Measurements from ENCODE around the gene TNIP2. TPM values are rescaled to one million over a fixed set of nuclear protein-coding genes. Genes with fewer than 3 reads are reported as not detected.

The TNIP2 gene
- total RNA-seq, 2 experiments from 2014 or later, result 47.0 to 50.0 TPM

DNA sequence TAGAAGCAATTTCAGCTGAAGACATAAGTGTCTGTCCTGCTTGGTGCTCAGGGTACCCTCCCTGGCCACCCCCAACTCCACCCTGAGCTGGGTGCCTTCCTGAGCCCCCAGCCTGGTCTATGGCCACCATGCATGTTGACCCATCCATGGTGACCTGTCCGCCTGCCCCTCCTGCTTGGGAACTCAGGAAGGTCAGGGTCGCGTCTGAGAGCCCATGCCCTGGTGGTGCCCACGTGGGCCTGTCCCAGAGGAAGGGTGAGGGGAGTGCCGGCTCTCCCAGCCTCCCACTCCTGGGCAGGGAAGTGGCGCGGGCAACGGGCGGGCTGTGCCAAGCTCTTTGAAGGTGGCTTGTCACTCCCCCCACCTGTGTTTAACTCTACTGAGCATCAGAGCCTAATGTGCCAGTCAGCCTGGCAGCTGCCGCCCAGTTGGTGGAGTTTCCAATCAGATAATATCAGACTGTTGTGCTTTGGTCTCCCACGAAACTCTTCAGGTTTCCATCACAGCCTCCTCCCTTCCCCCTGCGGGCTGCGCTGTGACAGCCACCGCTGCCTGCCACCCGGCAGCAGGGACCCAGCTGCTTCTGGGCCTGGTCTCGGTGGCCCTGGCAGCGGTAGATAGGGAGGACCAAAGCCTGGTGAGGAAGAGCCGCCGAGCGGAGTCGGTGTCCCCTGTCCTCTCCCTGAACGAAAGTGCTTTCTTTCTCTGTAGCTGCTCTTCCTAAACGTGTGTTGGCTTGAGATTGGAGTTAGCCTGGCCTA is 41.6 kb upstream of the TNIP2 start:
- peak overlapping the region; percentile 95 for H3K4me3 Mint-ChIP-seq
- H3K27ac Mint-ChIP-seq, result peak overlapping the region; percentile 96
- H3K9me3 Mint-ChIP-seq, result no peaks in the 10 kb centered on the region
- H3K4me1 Mint-ChIP-seq, result peaks cover 38% of the 10 kb centered on the region
- H3K36me3 Mint-ChIP-seq, result no peaks in the 10 kb centered on the region
- H3K27me3 Mint-ChIP-seq, result no peaks in the 10 kb centered on the region
- ATAC-seq (ENCODE audit: low read depth) (peak; percentile 9), DNase-seq (peak; percentile 34)
- POLR2A ChIA-PET, result interaction anchor here (0.6 to 6.2 kb wide), 10 partner anchors 10 to 261 kb away, joined by 3 to 60 read pairs (median 4); partner anchors contain the start of genes FAM193A and TNIP2

DNA sequence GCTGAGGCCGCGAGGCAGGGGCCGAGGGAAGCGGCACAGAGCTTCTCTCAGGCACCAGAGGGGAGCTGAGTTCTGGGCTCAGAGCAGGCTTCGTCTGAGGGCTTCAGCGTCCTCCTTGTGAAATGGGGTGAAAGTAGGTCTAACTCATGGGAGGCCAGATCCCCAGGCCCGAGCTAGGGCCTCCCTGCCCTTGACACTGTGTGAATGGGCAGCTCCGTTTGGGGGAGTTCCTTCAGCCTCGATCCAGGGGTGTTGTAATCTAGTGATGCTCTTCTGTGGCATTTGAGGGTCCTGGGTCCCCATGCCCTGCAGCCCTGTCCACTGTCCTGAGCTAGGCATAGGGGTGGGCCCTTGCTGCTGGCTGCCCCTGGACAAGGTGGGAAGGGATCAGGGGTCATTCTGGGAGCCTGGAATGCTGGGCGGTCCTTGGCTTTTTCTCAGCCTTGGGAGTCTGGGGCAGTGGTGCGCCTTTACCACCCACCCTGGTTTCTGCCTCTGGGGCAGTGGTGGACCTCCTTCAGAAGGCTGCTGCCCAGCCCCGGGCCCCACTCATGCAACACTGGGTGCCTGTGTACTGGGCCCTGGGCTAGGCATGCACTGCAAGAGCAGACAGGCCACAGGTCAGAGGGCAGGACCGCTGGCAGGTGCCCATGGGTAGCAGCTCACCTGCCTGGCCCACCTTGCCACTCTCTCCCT is 40.9 kb upstream of the TNIP2 start:
- peaks cover 36% of the 10 kb centered on the region for H3K4me1 Mint-ChIP-seq
- H3K4me3 Mint-ChIP-seq, result no peak overlapping the region
- DNase-seq, result peak; percentile 33
- POLR2A ChIA-PET, result interaction anchor here (0.7 to 6.2 kb wide), 6 partner anchors 10 to 261 kb away, joined by 3 to 60 read pairs (median 6); partner anchors contain the start of gene FAM193A
- no peak for ATAC-seq (ENCODE audit: low read depth)
- no peaks in the 10 kb centered on the region for H3K9me3 Mint-ChIP-seq
- no peaks in the 10 kb centered on the region for H3K27me3 Mint-ChIP-seq
- no peak overlapping the region for H3K27ac Mint-ChIP-seq
- no peaks in the 10 kb centered on the region for H3K36me3 Mint-ChIP-seq

DNA sequence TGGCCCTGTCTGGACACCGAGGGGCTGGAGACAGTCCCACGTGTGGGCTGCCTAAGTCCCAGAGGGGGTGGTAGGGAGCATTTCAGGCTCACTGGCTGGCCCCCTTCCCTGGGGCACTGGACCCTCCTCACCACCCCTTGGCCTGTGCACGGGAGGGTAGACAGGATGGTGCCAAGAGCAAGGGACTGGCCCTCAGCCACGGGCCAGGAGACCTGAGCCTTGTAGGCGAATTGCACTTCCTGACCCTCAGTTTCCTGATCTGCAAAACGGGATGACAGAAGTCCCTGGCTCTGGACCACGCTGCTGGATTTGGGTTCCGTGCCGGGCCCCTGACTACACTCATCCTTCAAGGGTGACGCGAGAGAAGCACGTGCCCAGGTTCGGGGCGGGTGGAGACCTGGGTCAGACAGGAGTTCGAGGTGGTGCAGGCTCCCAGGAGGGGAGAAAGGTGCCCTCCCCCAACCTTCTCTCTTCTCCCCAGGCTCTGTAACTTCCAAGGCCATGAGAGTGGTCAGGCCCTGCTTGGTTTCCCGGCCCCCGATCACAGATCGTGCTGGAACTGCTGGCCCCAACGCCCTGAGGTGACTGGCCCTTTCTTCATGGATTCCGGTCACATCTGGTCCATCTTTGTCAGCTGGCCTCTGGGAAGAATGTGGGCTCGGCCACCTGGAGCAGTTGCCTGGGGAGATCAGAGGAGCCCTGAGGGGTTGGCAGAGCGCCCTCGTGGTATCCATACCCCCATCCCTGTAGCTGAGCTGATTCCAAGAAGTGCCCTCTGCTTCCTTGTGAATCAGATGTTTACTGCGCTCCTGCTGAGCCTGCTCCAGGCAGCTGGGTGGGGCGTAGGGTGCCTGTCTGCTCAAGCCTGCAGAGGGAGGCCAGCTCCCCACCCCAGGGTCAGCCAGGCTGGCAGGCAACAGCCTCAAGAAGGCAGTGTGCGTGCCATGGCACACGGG is 40.0 kb upstream of the TNIP2 start:
- no peak overlapping the region for H3K4me3 Mint-ChIP-seq
- no peaks in the 10 kb centered on the region for H3K27me3 Mint-ChIP-seq
- POLR2A ChIA-PET, result interaction anchor here (1.2 to 6.2 kb wide), 3 partner anchors 9 to 17 kb away, joined by 3 to 60 read pairs (median 17); no protein-coding TSS in a partner anchor
- DNase-seq (peak; percentile 30), ATAC-seq (ENCODE audit: low read depth) (no peak)
- no peak overlapping the region for H3K27ac Mint-ChIP-seq
- peaks cover 30% of the 10 kb centered on the region for H3K4me1 Mint-ChIP-seq
- H3K36me3 Mint-ChIP-seq, result no peaks in the 10 kb centered on the region
- H3K9me3 Mint-ChIP-seq, result no peaks in the 10 kb centered on the region

DNA sequence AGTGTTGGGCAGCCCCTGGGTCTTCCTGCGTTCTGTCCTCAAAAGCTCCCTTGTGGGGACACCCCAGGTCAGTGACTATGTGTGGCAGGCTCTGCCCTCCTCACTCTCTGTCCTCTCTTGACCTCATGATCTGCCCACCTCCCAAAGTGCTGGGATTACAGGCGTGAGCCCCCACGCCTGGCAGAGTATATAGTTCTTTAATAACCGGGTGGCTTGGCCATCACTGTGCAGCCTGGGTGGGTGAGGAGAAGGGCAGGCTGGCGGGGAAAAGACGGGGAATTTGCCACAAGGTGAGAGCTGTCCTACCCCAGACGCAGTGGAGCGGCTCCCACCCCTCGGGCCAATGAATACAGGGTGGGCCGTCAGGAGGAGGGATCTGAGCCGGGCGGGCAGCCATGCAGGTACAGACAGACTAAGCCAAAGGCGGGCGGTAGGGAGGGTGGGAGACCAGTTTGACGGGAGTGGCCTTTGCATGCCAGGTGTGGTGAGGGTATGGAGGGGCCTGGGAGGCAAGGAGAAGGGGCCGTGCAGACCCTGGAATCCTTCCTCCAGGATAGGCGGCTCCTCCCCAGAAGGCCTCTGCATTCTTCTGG is 39.3 kb upstream of the TNIP2 start:
- DNase-seq (no peak), ATAC-seq (ENCODE audit: low read depth) (no peak)
- Mint-ChIP-seq H3K4me3 (no peak overlapping the region), H3K4me1 (peaks cover 26% of the 10 kb centered on the region), H3K36me3 (no peaks in the 10 kb centered on the region), H3K27ac (no peak overlapping the region), H3K27me3 (no peaks in the 10 kb centered on the region), H3K9me3 (no peaks in the 10 kb centered on the region)
- POLR2A ChIA-PET, result interaction anchor here (1.7 kb wide), 1 partner anchor 9 kb away, joined by 3 read pairs; no protein-coding TSS in a partner anchor

DNA sequence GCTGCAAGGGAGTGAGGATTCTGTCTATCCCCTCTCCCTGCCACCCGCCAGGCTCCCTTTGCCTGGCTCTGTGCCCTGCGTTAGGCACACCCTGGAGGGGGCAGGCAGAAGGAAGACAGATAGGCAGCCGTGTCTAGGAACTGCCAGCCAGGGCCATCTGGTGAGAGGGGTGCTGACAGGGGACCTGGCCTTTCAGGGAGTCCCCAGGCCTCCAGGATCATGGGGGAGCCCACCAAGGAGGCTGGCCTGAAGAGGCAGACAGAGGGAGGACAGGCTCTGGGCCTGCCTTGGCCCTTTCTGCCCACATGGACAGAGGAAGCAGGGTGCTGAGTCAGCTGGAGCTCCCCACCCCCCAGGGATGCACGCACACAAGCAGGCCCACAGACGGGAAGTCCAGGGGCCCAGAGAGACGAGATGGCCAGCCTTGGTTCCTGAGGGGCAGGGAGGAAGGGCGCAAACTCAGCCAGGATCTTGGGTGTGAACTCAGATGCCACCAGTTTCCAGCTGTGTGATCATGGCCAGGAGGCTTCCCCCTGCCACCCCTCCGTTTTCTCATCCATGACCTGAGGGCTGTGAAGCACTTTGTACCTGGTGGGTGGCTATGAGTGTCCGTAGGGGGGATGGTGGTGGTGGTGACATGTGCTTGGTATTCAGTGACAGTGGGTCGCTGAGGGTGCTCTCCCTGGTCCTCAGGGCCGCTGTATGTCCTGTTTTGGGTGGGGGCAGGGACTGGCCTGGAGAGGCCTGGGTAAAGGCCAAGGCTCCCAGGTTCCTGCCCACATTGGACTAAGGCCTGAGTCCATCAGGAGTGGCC is 38.6 kb upstream of the TNIP2 start:
- ATAC-seq (ENCODE audit: low read depth) (no peak), DNase-seq (peak; percentile 43)
- H3K4me3 Mint-ChIP-seq, result peak overlapping the region; percentile 89
- H3K36me3 Mint-ChIP-seq, result no peaks in the 10 kb centered on the region
- H3K27ac Mint-ChIP-seq, result peak overlapping the region; percentile 25
- H3K4me1 Mint-ChIP-seq, result peaks cover 23% of the 10 kb centered on the region
- H3K27me3 Mint-ChIP-seq, result no peaks in the 10 kb centered on the region
- H3K9me3 Mint-ChIP-seq, result no peaks in the 10 kb centered on the region
- POLR2A ChIA-PET, result interaction anchor here (0.7 to 1.7 kb wide), 2 partner anchors 9 to 17 kb away, joined by 3 read pairs; no protein-coding TSS in a partner anchor

DNA sequence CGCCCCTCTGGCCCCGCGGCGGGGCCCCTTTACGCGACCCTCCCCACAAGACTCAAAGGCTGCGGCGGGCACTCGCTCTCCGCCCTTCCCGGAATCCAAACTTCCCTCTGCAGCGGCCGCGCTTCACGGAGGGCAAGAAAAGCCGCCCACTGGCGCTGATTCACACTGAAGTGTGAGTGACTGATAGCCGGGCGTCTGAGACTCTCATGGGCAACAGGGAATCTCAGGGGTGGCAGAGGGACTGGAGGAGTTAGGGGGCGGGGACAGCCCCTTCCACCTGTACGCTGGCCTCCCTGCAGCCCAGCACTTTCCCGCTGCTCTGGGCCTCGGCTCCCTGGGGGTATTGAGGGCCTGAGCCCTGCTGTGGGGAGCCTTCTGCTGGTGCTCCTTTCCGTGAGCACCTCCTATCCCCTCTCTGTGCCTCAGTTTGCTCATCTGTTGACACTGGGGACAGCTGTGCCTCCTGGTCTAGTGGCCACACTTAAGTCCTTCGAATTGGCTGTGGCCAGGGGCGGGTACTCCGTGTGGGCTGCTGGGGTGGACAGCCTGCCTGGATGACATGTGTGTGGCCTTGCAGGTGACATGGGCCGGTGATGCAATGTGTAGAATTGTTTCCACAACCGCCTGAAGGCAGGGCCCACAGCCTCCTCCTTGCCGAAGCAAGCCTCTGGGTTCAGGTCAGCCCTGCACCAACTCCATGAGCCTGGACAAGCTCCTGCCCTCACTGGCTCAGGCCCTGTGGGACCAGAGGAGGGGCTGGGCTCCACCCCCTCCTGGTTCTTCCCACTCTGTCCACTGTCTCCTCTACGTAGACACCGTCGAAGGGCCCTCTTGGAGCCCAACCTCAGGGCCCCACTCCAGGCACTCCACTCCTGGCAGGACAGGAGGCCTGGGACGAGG is 37.7 kb upstream of the TNIP2 start:
- POLR2A ChIA-PET, result interaction anchor here (0.7 to 1.7 kb wide), 2 partner anchors 8 to 18 kb away, joined by 3 read pairs; no protein-coding TSS in a partner anchor
- peaks cover 24% of the 10 kb centered on the region for H3K4me1 Mint-ChIP-seq
- DNase-seq, result peak; percentile 58
- H3K27ac Mint-ChIP-seq, result peak overlapping the region; percentile 64
- peak overlapping the region; percentile 89 for H3K4me3 Mint-ChIP-seq
- no peaks in the 10 kb centered on the region for H3K27me3 Mint-ChIP-seq
- H3K9me3 Mint-ChIP-seq, result no peaks in the 10 kb centered on the region
- no peaks in the 10 kb centered on the region for H3K36me3 Mint-ChIP-seq
- ATAC-seq (ENCODE audit: low read depth), result no peak

DNA sequence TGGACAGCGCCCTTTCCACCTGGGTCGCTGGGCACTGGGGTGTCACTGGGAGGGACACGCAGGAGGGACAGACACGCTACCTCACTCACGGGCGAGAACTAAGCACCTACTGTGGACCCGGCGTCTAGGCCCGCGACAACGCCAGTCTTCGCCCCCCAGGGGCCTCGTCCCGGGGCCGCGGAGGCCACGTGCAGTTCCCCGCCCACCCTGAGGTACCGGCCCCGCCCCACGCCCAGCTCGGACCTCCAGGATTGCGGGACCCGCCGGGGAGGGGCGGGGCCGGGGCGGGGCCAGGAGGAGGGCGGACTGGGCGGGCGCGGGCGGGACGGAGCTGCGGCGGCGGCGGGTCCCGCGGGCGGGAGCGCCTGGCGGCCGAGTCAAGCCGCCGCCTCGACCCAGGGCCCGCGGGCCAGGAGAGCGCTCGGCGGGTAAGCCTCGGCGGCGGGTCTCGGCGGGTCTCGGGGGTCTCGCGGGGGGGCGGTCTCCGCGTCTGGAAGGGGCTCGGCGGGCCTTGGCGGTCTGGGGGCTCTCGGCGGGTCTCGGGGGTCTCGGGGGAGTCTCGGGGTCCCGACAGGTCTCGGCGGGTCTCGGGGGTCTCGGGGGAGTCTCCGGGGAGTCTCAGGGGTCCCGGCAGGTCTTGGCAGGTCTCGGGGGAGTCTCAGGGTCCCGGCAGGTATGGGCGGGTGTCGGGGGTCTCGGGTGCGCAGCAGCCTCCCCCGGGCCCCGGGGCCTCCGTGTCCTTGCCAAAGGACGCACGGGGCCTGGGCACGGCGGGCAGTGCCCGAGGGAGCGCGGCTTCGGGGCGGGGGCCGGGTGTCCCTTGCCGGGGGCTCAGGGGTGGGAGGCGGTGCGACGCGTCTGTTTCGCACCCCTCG is 36.8 kb upstream of the TNIP2 start, which contains the start of gene SH3BP2:
SH3BP2 (plus strand) TSS at position 375 of the 875 bp plus-strand sequence. CDS start 27,533 bp downstream, outside the sequence.
- peak within 1 kb of the TSS; percentile 89 for H3K4me3 Mint-ChIP-seq
- H3K9me3 Mint-ChIP-seq, result no peaks in the 10 kb centered on the region
- peak; percentile 51 for ATAC-seq (ENCODE audit: low read depth)
- H3K36me3 Mint-ChIP-seq, result no peaks in the 10 kb centered on the region
- no peaks in the 10 kb centered on the region for H3K27me3 Mint-ChIP-seq
- H3K27ac Mint-ChIP-seq, result peak within 1 kb of the TSS; percentile 64
- DNase-seq, result peak; percentile 73
- POLR2A ChIA-PET, result interaction anchor here (0.6 kb wide), 1 partner anchor 8 kb away, joined by 7 read pairs; no protein-coding TSS in a partner anchor
- peaks cover 19% of the 10 kb centered on the region for H3K4me1 Mint-ChIP-seq

DNA sequence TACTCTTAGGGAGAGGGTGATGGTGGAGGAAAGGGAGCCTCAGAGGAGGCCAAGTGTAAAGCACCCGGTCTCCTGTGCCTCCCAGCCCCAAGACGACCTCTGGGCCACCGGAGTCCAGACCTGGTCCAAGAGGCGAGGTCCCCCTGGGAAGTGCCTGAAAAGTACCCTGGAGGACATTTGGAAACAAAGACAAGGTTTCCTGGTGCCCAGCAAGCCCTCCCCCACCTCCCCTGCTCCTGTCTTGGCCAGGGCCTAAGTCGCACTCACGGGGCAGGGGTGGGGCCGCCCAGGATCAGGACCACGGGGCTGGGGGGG is 36.2 kb upstream of the TNIP2 start:
- Mint-ChIP-seq H3K27ac (no peak overlapping the region), H3K36me3 (no peaks in the 10 kb centered on the region), H3K27me3 (no peaks in the 10 kb centered on the region), H3K4me1 (peaks cover 20% of the 10 kb centered on the region), H3K4me3 (peak overlapping the region; percentile 30), H3K9me3 (no peaks in the 10 kb centered on the region)
- DNase-seq (no peak), ATAC-seq (ENCODE audit: low read depth) (no peak)
- POLR2A ChIA-PET, result interaction anchor here (0.6 kb wide), 1 partner anchor 7 kb away, joined by 7 read pairs; no protein-coding TSS in a partner anchor

DNA sequence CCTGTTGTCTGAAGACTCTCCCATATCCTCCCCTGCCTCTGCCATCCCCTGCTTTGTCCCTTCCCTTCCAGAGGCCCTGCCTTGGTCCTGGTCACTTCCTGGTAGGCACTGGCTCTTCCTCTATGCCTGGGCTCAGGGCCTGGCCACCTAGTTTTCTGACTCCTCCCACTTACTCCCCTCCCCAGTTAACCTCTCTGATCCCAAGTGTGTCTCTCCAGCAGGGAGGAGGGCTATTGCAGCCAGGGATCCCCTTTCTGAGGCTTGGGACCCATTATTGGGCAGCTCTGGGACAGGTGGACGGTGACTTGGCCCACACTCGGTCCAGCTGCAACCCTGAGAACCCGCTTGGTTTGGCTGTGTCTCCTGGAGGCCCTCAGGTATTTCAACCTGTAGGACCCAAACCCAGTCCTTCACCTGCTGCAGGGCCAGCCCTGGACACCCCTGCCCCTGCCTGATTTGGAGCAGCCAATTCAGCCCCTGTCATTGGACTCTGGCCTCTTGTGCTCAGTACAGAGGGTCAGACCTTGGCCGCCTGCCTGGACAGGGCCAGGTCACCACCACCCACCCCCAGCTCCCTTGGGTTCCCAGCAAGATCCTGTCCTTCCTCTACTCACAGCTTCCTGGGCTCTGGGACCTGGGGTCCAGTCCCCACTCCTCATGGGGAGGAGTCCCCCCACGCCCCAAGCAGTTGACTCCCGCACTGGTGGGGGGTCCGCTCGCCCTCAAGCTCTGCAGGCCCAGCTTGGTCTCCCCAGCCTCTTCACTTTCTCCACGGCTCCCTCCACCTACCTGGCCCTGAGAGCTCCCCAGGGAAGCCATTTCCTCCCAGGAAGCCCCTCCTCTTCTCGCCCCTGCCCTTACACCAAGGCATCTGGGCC is 35.6 kb upstream of the TNIP2 start:
- Mint-ChIP-seq H3K4me3 (no peak overlapping the region), H3K4me1 (peaks cover 24% of the 10 kb centered on the region), H3K36me3 (no peaks in the 10 kb centered on the region), H3K27ac (peak overlapping the region; percentile 11), H3K9me3 (no peaks in the 10 kb centered on the region), H3K27me3 (no peaks in the 10 kb centered on the region)
- no peak for ATAC-seq (ENCODE audit: low read depth)
- peak; percentile 33 for DNase-seq
- POLR2A ChIA-PET, result interaction anchor here (0.6 to 0.7 kb wide), 2 partner anchors 13 to 22 kb away, joined by 3 read pairs; no protein-coding TSS in a partner anchor

All from activated naive CD8-positive, alpha-beta T cell treated with anti-CD3 and anti-CD28 coated beads, Interleukin-2, amount 10 ng/mL, durations not matched to agents 7 days and 5 days (primary cell).